GM19099 (cell line): Measurements from ENCODE around the gene PRIMPOL.

ENCODE experiments used
- POLR2A ChIP-seq: IDR thresholded peaks from 3 replicates; pipeline ENCODE4 v1.6.1; 2011; ENCODE audit warnings: low read depth; ENCODE audit not compliant: insufficient read length; ENCODE audit errors: extremely low read depth

PRIMPOL gene

DNA sequence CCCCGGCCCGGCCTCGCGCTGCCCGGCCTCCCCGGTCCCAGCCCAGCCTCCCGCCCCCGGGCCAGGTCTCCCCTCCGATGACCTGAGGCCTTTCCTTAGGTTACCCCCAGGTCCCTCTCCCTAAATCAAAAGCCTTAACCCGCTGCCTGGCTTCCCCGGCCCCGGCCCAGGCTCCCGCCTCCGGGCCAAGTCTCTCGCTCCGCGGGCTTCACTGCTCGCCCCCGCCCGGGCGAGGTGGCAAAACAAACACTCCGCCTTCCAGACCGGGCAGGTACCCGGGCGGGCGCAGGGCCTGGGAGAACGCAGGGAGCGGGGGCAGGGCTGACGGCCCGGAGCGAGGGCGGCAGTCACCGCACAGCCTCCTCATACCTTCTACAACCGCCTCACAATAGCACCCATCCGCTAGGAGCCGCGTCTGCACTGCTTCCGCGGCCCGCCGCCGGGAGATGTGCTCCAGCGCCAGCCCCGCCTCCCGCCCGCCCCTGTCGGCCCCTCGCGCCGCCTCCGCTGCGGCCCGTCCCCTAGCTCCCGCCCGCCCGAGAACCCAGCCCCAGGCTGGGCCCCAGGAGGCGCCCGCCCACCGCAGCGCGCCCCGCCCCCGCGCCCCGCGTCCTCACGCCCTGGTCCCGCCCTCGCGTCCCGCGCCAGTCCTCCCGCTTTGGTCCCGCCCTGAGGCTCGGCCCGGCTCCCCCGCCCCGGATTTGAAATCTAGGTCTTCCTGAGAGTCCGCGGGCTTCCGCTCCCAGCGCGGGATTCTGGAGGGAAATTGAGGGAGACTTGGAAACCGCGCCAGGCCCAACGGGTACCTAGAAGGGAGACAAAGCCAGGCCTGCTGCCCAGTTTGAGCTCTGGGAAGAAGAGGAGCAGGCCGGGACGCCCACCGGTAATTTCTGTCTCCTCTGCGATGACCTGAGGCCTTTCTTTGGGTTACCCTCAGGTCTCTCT is at the start of gene PRIMPOL, which contains the start of gene CASP3:
Gene PRIMPOL (plus strand): TSS at position 713 of the 945 bp plus-strand sequence. CDS start 7,403 bp downstream, outside the sequence.
Gene CASP3 (minus strand): TSS at position 422 of the 945 bp plus-strand sequence. CDS start 10,994 bp downstream, outside the sequence.
- TF ChIP-seq POLR2A, result peak; percentile 98

GRCh38 chr4:184612074-184612473 is 37.5 kb upstream of the PRIMPOL start:
- no peak for TF ChIP-seq POLR2A

GRCh38 chr4:184613405-184613804 is 36.1 kb upstream of the PRIMPOL start:
- no peak for TF ChIP-seq POLR2A

GRCh38 chr4:184614509-184614908 is 35.0 kb upstream of the PRIMPOL start:
- no peak for TF ChIP-seq POLR2A

- TF ChIP-seq POLR2A, result peak; percentile 24
Measured at GRCh38 chr4:184616633-184617551, 32.6 kb upstream of the PRIMPOL start.

DNA sequence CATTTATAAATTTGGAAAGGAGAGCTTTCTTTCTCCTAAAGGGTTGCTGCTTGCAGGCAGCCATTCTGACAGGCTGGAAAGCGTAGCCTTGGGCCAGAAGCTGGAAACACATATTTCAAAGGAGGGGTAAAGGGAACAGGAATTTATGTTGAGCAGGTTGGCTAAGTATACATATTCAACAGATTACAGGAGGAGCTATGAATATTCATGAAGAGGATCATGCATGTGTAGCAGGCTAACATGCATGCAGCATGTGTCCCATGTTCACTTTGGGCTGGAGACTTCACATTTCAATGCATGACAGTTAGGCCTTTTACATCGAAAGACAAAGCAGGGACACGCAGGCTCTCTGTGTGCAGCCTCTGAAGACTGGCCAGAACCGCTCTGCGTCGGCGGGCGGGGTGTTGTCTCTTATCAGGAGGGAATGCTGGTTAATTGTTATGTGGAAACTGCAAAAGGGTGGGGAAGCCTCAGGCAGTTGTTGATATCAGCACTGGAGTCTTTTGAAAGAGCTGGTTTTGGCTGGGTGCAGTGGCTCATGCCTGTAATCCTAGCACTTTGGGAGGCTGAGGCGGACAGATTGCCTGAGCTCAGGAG is 31.8 kb upstream of the PRIMPOL start:
- no peak for TF ChIP-seq POLR2A

GRCh38 chr4:184620212-184620867 is 29.2 kb upstream of the PRIMPOL start:
- no peak for TF ChIP-seq POLR2A

DNA sequence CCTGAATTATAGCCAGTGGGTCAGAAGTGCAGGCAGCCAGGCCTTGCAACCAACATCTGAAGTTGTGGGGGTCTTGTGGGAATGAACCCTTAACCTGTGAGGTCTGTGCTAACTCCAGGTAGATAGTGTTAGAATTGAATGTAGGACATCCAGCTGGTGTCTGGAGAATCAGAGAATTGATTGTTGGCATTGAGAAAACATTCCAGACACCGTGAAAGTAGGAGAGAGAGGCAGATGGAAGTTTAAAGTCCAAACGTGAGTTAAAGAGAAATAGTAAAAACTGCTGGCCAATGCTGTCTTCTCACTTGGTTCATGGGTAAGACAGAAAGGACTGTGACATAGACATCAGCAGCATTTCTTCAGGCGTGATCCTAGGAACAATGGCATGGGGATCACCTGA is 28.0 kb upstream of the PRIMPOL start:
- TF ChIP-seq POLR2A, result no peak

- TF ChIP-seq POLR2A, result no peak
Measured at GRCh38 chr4:184624972-184625554, 24.5 kb upstream of the PRIMPOL start.

DNA sequence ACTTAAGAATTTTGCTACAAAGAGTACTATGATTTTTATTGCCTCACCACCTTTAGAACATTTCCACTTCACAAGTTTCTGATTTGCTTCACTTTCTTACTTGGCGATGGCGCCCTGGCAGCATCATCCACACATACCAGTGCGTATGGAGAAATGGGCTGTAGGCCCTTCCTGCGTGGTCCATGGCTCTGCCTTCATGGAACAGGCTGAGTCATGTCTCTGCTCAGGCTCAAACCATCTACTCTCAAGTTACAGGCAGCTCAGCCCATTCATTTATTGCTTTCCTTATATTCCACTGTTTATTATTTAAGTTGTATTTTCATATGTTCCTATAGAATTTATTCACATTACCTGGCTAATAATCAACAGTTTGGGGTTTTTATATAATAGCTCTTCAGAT is 21.4 kb upstream of the PRIMPOL start:
- no peak for TF ChIP-seq POLR2A

DNA sequence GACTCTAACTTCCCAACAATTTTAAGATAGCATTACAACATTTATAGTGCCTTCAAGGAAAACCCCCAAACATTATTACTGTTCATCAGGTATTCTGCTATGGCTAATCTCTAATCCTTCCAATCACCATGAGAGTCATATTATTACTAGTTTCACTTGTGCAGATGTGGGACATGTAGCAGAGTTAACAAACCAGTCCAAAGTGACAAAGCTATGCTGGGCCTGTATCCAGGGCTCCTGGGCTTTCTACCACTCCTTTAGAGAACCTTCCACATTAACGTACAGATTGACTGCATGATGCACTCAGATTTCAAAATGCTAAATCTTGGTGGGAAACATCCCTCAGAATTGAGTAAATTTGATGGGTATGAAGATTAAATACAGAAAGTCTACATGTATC is 16.7 kb upstream of the PRIMPOL start:
- no peak for TF ChIP-seq POLR2A

GRCh38 chr4:184635381-184635780 is 14.2 kb upstream of the PRIMPOL start:
- no peak for TF ChIP-seq POLR2A

GRCh38 chr4:184636144-184636543 is 13.4 kb upstream of the PRIMPOL start:
- no peak for TF ChIP-seq POLR2A

DNA sequence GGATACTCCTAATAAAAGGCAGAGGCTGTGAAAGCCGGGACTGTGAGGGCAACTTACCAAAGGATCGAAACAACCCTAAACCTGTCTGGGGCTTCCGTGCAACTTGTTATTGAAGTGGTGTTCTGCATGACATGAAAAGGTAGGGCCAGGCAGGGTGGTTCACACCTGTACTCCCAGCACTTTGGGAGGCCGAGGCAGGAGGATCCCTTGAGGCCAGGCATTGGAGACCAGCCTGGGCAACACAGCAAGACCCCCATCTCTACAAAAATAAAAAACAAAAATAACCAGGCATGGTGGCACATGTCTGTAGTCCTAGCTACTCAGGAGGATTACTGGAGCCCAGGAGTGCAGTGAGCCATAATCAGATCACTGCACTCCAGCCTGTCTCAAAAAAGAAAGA is 12.6 kb upstream of the PRIMPOL start:
- TF ChIP-seq POLR2A, result no peak
